GM19043 (cell line): ENCODE data around the gene TRIO.
"Not testable (repeated sequence)": the region's sequence is repeated elsewhere in the genome, so short reads cannot be mapped to it uniquely, and the experiment has no call there.

Experiments
- ATAC-seq: cut with Tn5 transposase; IDR thresholded peaks from one replicate; pipeline ENCODE4 v1.9.1; 2021; ENCODE audit warnings: low read depth; ENCODE audit not compliant: unreplicated experiment

Gene TRIO

DNA sequence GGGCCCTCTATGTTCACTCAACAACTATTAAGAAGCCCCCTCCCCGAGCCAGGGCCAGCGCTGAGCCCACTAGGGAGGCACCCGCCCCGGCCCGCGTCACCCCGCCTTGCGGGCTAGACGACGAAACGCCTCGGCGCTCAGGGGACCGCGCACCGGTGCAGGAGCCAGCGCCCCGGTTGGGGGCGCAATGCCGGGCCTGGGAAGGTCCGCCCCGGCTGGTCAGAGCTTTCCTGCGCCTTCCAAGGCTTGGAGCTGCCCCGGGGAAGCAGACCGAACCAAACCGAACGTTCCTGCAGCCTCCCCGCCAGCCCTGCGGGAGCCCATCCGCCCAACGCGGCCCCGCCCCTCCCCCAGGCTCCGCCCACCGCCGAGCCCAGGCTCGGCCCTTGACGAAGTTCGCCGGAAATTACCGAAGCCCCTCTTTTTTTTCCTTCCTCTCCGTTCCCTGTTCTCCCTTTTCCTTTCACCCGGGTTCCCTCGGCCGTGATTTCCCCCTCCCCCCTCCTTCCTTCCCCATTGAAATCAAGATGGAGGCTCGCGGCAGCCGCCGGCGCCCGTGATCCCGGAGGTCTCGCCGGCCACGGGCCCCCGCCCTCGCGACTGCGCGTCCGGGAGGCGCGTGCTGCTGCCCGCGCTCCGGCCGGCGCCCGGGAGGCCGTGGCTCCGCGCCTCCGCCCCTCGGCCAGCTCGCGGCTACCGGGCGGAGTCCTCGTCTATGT, at the start of gene TRIO:
Gene TRIO (plus strand): TSS at position 516 of the 719 bp plus-strand sequence. CDS start 384 bp downstream, outside the sequence.
- ATAC-seq = peak; percentile 35

DNA sequence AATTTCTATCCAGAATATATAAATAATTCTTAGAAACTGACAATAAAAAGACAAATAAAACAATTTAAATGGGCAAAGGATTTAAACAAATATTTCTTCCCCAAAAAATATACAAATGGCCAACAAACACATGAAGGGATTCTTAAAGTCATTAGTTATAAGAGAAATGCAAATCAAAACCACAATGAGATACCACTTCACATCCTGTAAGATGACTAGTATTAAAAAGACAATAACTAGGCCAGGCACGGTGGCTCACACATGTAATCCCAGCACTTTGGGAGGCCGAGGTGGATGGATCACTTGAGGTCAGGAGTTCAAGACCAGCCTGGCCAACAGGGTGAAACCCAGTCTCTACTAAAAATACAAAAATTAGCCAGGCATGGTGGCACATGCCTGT, 45.8 kb upstream of the TRIO start:
- ATAC-seq = not testable (repeated sequence)

DNA sequence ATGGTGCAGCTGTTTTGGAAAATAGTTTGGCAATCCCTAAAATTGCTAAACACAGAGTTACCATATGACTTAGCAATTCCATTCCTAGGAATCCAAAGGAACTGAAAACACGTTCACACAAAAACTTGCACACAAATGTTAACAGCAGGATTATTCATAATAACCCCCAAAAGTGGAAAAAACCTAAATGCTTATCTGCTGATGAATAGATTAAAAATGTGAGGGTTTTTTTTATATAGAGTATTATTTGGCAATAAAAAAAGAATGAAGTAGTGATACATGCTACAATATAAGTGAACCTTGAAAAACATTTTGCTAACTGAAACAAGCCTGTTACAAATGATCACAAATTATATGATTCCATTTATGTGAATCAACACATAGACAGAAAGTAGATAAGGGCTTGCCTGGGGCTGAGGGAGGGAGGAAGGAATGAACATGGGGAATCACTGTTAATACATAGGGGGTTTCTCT, 45.1 kb upstream of the TRIO start:
- ATAC-seq = no peak

DNA sequence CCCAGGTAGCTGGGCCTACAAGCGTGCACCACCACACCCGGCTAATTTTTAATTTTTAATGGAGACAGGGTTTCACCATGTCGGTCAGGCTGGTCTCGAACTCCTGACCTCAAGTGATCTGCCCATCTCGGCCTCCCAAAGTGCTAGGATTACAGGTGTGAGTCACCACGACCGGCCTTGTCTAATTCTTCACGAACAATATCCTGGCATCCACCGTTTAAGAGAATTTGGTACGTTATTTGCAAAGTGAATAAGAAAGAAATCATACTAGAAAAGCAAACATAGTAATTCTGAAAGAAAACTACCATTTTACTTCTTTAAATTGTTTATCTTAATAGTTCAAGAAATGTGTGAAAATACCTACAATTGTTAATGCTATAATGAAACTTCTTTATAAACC, 42.9 kb upstream of the TRIO start:
- no peak for ATAC-seq

DNA sequence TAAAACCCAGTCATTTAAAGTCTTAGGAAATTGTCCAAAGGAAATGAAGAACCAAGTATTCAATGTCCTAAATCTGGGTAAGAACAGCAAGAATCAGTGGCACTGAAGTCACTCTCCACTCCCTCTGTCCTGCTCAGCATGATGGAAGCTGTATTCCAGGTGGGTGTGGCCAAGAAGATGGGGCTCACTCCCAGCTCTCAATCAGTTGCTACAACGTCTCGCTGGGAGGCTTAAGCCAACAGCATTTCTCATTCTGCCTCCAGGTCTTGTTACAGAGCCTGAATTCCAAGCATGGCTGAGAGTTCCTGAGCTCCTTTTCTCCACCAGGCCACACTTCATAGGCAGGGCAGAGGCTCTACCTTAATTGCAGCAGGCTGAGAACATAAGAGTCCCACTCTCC, 41.2 kb upstream of the TRIO start:
- ATAC-seq = no peak

DNA sequence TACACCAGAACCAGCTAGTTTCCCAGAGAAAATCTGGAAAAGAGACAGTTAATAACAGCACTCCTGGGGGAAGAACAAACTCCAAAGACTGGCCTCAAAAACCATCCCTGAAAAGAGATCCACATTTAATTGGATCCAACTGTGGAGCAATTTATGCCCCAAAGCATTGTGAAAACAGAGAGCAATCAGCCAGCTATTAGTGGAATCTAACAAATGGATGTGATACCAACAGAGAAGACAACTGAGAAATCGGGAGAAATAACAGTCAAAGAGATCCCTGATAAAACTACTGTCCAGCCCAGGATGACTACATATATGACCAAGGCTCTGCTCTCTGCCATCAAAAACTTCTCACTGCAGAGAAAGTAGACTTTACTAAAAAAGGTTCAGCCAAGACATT, 40.5 kb upstream of the TRIO start:
- ATAC-seq = no peak

DNA sequence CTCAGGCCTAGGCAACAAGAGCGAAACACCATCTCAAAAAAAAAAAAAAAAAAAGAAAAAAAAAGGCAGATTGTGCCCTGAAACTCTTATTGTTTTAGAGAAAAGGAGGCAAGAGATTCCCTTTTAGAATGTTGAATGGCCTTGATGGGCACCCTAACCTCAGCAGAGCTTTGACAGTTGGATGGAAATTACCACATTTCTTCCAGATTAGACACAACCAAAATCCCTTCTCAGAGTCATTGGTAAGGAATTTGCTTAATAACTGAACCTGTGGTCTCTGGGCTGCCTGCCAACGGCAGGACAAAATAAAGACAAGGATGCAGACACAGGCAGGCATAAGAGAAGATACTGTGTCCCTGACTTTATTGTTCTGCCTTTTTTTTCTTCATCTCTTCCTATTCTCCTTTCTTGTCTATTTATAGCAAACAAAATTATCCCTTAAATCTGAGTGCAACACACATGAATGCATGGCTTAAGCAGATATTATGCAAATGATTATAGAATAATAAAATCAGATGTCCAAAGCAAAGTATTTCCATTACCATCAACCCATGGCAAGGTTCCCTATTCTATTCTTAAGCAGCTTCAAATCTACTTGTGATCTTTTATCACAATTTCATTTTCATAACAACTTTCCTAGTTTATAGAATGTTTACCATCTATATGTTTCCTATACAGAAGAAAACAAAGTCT, 37.3 kb upstream of the TRIO start:
- ATAC-seq = no peak

DNA sequence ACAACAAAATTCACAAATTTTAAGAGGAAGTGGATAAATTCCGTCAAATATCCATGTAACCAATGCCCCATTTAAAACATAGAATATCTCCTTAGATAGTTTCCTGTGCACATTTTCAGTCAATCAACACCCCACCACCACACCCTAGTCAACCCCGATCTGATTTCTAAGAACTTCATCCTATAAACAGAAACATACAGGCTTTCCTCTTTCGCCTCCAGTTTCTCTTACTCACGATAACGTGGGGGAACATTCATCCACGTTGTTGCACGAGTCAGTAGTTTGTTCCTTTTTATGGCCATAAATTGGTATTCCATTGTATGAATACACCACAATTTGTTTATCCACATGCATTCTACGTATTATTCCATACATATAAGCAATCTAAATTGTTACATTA, 35.6 kb upstream of the TRIO start:
- no peak for ATAC-seq

DNA sequence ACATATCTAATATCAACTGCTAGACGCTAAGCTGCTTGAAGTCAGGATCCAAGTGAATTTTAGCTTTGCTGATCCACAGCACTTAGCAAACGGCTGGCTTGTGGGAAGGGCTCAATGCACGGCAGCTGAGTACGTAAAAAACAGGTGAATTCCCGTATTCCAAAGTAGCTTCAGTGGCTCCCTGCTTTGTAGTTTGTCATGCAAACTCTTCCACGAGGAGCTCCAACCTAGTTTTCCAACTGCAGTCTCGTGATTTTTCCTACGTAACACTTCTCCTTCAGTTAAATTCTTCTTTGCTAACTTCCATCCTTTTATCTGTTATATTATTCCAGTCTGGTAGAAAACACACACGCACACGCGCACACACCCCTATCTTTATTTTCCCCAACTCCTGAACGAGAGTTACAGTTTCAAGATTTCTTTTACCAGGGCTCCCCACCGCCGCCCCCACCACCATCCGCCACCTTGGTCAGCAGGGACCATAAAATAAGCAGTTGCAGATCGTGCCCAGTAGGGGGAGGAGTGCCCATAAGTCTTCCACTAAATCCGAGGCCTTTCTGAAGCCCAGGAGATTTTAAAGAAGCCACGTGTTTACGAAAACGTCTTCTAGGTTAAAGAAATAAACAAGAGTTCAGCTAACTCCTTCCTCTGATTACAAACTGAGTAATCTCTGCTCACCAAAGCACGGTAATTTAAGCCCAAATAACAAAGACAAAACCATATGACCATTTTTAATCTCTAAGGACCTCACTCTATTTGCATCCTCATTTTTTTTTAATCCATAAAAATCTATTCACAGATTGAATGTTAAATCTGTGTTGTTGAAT, 34.8 kb upstream of the TRIO start:
- ATAC-seq = peak; percentile 76

DNA sequence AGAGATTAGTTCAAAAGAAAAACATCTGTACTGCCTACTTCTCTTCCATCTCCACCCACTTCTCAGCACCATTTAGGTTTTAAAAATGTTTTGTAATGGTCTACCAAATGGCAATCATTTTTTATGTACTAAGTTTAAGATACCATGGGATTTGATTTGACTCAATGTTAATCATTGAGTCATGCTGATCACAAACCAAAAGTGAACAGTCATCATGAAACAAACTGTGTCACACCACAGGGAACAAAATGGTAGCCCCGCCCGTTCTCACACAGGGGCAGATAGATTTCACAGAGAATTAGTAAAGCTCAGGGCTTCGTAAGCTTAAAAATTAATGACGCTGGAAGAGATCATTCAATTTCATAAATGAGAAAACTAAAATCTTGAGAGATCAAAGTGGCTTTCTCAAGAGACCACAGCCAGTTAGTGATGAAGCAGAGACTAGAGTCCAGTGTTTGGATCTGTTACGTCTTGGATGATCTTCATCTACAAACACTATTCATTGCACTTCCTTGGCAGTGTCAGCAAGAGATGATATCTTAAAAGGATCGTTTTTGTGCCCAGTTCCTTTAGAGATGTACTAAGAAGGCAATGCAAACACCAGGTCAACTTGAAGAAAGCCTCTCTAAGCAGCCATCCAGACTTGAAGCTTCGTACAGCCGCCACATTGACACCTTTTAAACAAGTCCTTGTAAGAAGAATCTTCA, 33.9 kb upstream of the TRIO start:
- ATAC-seq = peak; percentile 86

DNA sequence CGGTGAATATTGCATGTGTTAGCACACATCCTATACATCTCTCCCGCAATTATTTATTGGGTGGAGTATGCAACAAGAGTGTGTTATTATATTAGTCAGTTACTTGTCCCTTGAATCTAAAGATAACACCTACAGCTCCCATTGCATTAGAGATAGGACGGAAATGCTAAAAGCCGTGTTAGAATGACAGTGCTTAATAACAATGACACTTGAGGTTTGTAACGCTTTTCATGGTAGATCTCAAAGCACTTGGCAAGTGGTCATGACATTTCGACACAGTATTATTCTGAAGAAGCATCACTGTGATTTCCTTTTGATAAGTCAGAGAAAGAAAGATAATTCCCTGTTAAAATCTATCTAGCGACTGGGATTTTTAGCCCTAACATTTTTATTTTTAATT, 33.4 kb upstream of the TRIO start:
- ATAC-seq = no peak

DNA sequence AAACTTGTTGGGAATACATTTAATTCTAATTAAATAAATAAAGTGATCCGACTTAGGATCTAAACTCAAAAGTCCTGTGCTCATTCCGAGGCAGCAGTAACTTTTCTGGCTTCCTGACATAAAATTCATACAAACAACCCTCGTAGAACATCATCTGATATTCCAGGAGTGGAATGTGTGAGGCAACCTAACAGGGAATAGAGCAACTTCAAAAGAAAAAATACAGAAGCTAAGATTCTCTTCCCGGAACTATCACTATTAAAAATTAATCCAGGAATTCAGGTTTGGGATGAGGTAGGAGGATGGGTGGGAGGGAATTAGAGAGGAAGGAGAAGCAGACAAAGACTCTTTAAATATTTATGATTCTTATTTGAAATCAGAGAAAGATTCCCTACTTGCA, 32.9 kb upstream of the TRIO start:
- no peak for ATAC-seq

DNA sequence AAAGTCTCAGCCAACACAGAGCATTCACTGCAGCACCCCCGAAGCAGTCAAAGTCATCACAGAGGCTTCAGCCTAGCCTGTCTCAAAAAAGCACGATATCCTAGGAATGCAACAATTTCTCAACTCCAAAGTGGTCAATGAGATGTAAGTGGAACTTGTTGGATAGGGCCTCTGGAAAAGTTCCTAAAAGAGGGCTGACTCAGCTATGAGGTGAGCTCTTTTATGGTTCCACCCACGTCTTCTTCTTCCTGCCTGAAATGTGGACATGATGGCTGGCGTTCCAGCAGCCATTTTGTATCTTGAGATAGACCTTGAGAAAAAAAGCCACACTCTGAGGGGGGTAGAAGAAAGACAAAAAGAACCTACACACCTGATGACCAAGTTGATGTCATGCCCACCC, 32.5 kb upstream of the TRIO start:
- no peak for ATAC-seq

DNA sequence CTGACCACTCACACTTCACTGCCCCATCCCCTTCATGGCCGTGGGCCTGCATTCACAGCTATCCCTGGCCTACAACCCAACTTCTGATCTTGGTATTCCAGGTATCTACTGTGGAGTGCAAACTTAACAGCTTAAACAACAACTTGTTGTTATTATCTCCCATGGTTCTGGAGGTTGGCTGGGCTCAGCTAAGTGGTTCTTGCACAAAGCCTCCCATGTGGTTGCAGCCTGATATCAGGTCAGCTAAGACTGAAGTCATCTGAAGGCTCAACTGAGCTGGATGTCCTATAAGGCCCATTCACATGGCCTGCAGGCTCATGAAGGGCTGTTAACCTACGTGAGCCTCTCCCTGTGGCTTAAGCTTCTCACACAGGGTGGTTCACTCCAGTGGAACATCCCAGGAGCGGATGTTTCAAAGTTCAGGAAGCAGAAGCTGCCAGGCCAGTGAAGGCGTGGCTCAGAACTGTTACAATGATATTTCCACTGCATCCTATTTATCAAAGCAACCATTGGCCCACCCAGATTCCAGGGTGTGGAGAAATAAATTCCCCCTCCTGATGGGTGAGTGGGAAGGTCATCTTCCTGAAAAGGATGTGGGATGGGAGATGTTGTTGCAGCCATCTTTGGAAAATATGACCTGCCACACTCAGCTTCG, 30.0 kb upstream of the TRIO start:
- no peak for ATAC-seq

DNA sequence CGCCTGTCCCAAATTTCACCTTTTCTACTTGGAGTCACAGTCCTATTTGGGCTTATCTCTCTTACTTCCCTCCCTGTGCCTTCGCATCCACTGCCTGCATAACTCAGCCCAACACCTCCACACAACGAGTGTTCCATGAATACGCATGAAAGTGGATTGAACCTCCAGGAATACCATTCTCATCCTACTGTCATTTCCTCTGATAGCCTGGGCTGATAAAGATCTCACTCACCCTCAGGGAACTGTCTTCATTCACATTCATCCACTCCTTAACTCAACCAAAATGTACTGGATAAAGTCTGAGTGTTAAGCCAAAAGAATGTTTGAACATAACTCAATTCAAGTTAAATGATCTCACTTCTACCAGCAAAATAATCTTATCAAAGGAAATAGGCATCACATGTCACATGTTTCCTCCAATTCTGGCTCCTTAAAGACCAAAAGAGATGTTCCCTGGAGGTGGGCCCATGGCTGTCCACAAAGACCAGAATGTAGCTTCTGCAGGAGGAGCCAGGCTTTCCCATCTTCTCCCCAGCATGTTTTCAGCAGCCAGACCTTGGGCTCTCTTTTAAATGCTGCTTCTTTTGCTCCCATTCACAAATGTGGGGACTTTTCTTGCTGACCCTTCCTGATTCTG, 28.4 kb upstream of the TRIO start:
- no peak for ATAC-seq

DNA sequence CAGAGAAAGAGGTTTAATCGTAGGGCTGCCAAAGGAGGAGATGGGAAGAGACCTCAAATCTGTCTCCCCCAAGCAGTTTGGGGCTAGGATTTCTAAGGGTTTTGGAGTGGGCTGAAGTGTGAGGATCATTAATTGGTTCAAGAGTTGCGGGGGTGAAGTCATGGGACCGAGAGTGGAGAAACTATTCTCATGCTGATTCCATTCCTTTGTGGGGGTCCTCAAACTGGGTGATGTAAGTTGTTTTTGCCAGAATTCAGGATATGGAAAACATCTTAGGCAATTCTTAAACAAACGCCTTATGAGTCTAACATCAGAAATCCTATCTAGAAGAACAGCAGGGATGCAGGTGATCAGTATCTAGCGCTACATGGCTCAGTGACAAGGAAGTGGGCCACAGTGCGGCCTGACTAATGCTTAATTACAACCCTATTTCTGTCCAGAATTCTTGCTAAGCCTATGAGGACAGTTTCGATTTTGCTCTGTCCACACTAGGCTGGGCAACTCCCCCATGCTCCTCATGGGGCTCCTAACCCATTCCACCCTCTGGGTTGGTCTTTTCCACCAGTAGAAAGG, 27.7 kb upstream of the TRIO start:
- ATAC-seq = no peak

DNA sequence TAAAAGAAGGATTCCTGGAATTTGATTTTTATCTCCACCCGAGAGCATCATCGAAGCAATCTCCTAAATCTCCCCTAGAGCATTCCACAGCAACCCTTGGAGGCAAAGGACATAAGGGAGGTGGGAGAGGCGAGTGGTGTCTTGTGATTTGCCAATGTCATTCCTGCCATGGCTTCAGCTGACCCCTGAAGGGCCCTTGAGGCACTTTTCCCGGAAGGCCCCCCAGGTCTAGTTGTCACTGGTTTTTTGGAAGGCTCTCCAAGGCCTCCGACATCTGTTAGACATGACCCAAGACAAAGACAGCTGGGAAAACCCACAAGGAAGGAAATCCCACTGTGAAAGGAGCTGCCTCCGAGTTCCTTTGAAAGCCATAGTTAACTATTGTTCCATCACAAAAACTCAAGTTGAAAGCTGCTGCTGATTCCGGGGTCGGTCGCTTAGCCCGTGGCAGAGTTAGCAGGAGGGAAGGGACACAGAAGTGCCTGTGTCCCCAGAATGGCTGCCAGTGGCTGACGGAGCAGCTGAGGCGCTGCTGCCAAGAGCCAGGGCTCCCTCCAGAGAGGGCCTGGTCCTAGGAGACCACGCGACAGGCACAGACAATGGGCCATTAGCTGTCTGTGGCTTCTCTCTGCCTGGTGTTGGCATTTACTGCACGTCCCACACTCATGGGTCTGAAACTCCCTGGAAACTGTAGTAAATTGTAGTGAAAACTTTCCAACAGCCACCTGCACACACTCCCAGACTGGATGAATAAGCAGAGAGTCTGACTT, 24.4 kb upstream of the TRIO start:
- no peak for ATAC-seq

DNA sequence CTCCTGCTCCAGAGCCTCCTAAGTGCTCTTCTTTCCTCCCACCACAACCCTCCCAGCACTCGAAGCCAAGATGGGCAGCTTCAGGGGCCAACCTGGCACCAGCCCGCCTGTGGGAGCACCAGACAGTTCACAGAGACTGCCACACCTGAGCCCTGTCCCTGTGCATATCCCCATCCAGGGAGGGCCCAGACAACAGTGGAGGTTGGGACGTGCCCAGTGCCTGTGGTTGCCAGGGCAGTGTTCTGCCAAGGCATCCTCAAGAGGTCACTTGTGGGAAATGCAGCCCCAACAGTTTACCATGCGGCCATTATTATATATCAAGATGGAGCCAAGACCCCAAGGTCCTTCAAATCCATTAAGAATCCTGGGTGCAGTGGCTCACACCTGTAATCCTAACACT, 23.0 kb upstream of the TRIO start:
- no peak for ATAC-seq

DNA sequence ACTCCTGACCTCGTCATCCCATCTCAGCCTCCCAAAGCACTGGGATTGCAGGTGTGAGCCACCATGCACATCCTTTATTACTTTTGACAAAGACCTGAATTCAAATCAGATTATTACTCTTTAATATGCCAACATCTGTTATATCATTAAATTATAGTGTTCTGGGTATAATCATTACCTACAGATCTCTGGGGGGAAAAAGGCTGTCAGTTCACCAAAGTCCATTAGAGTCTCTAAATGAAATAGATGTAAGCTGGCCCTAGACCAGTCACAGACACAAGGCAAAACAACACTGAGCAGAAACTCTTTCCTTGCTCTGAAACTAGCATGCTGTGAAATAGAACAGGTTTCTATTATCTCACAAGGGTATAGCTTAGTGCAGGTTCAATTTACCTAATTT, 21.6 kb upstream of the TRIO start:
- no peak for ATAC-seq
